IPS-18a (cell line): Measurements from ENCODE around the gene PDP2.

Experiments
- H3K27ac ChIP-seq: one replicate; pipeline ENCODE4 v1.5.1; 2013; ENCODE audit warnings: low read length
- H3K27me3 ChIP-seq: one replicate; pipeline ENCODE4 v1.6.1; 2013; ENCODE audit warnings: mild to moderate bottlenecking, low read length; ENCODE audit not compliant: control insufficient read depth, insufficient read depth
- H3K36me3 ChIP-seq: one replicate; pipeline ENCODE4 v1.6.1; 2013; ENCODE audit warnings: low read depth, low read length; ENCODE audit not compliant: control insufficient read depth
- H3K4me1 ChIP-seq: one replicate; pipeline ENCODE4 v1.6.1; 2013; ENCODE audit warnings: low read depth, low read length; ENCODE audit not compliant: control insufficient read depth
- H3K4me3 ChIP-seq: one replicate; pipeline ENCODE4 v1.5.1; 2013; ENCODE audit warnings: low read length
- H3K9ac ChIP-seq: one replicate; pipeline ENCODE4 v1.6.1; 2013; ENCODE audit warnings: mild to moderate bottlenecking, low read length, moderate library complexity
- H3K9me3 ChIP-seq: one replicate; pipeline ENCODE4 v1.6.1; 2013; ENCODE audit warnings: low read depth, low read length; ENCODE audit not compliant: control insufficient read depth

Gene PDP2

DNA sequence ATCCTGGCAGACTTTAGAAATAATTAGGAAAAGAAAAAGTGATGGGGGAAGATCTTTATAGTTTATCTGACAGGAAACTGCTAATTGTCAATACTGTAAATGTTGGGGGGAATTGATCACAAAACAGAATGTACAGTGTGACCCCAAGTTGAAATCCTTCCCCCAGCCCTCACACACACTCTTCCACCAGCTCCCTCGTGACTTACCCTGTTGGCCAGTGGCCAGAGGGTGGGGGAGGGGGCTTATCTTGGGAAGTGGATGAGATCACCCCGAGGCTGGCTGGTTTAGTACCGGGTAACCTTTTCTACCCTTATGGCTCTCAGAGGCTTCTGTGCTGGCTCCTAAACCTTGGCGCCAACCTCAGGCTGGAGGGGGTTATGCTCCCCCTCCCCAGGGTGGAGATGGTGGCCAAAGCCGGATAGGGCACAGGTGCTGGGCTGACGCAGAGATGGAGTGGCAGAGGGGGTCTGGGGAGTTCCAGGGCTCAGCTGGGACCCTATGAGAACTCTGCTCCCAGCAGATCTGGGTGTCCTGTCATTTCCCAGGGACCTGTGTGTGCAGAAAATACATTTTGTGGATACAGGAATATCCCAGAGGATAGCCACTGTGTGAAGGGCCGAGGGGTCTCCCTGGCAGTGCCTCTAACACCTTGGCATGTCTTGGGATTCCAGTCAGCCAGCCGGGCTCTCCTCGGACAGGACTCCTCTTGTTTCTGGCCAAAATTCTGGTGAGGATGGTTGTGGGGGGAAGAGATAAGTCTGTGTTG, 19.8 kb downstream of the PDP2 start:
- no peaks in the 10 kb centered on the region for H3K4me1 ChIP-seq
- no peaks in the 10 kb centered on the region for H3K9me3 ChIP-seq
- H3K9ac ChIP-seq: no peak overlapping the region
- H3K36me3 ChIP-seq: no peaks in the 10 kb centered on the region
- no peaks in the 10 kb centered on the region for H3K27me3 ChIP-seq
- no peak overlapping the region for H3K27ac ChIP-seq
- no peak overlapping the region for H3K4me3 ChIP-seq

DNA sequence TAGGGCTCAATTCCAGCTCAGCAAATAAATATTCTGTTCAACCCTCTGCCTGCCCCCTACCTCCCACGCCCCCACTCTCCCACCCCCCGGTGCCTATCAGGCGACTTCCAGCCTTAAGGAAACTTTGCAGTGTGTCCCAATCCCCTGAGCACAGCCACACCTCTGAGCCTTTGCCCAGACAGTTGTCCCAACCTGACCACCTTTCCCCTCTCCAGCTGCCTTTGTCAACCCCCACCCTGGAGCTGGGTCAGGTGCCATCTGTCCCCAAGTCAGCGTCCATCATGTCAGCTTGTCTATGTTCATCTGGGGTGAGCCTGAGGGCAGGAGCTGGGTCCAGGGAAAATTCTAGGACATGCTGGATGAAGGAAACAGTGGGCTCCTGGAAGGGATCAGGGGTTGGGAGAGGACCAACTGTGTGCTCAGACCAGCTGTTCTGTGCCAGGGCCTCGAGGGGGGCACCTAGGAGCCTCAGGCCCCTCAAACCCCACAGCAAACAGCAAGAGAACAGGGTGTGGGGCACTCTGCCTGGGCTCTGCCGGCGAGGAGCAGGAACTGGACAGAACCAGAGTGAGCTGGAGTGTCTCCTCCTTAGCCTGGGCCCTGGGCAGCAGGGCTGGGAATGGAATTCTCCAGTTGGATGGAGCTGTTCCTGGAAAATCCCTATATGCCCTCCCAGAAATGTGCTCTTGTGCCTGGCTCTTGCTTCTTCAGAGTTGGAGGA, 20.6 kb downstream of the PDP2 start:
- Histone ChIP-seq H3K9me3 (no peaks in the 10 kb centered on the region), H3K27me3 (no peaks in the 10 kb centered on the region), H3K9ac (no peak overlapping the region), H3K36me3 (no peaks in the 10 kb centered on the region), H3K4me1 (no peaks in the 10 kb centered on the region), H3K4me3 (no peak overlapping the region), H3K27ac (no peak overlapping the region)

DNA sequence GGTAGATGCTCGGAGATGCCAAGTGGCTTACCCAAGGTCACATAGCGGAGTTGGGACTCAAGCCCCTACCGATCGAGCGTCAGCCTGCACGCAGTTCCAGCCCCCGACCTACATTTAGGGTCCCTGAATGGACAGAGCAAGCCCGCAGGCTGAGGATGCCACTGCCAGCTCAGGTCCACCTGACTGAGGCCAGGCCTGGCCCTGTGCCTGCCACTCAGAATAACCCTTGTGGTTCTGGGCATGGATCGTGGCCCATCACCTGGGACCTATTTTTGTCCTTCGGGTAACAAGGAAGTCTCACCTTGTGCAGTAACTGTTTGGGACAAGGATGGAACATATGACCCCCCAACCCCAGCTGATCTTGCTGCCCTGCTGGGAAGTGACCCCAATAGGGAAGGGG, 21.3 kb downstream of the PDP2 start:
- Histone ChIP-seq H3K9me3 (no peaks in the 10 kb centered on the region), H3K27me3 (no peaks in the 10 kb centered on the region), H3K27ac (no peak overlapping the region), H3K36me3 (no peaks in the 10 kb centered on the region), H3K4me3 (no peak overlapping the region), H3K4me1 (no peaks in the 10 kb centered on the region), H3K9ac (no peak overlapping the region)

GRCh38 chr16:66902648-66903543, 22.6 kb downstream of the PDP2 start:
- no peaks in the 10 kb centered on the region for H3K9me3 ChIP-seq
- H3K4me3 ChIP-seq: no peak overlapping the region
- no peaks in the 10 kb centered on the region for H3K27me3 ChIP-seq
- H3K27ac ChIP-seq: no peak overlapping the region
- no peak overlapping the region for H3K9ac ChIP-seq
- no peaks in the 10 kb centered on the region for H3K4me1 ChIP-seq
- H3K36me3 ChIP-seq: no peaks in the 10 kb centered on the region

DNA sequence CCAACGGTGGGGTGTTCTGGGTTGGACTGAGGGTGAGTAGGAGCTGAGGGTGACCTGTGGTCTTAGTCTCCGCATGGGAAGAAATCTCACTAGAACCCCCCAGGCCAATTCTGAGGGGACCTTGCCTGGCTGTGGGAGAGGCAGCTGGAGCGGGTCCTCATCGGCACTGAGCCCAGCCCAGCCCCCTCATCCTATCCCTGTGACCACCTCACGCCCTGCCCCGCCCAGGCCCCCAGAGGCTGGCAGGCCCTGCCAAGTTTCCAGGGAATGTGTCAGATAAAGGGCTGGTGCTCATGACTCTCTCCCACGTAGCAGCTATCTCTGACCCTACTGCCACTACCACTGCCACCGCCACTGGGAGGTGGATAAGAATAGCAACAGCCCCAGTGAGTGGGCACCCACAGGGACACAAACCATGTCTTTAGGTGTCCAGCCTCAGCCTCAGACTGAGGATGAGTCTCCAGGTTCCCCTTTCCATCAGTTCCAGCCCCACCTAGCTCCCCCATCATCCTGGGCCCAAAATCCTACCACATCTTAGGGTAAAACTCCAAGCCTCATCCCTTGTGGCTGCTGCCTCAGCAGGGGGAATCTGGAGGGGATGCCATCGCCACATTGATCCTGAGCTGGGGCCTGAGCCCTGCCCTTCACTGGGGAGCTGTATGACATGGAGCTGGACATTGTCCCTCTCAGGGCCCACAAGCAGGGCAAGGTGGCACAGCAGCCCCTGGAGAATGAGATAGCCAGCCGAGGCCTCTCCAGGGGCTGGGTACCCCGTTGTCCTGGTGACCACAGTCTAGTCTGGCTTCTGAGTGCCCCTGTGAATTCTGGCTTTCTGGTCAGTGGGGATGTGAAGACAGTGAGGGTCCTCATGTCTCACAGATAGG, 23.5 kb downstream of the PDP2 start:
- Histone ChIP-seq H3K27me3 (no peaks in the 10 kb centered on the region), H3K27ac (no peak overlapping the region), H3K4me3 (no peak overlapping the region), H3K36me3 (no peaks in the 10 kb centered on the region), H3K9me3 (no peaks in the 10 kb centered on the region), H3K9ac (no peak overlapping the region), H3K4me1 (no peaks in the 10 kb centered on the region)

- Histone ChIP-seq H3K9ac (no peak overlapping the region), H3K27ac (no peak overlapping the region), H3K36me3 (no peaks in the 10 kb centered on the region), H3K27me3 (no peaks in the 10 kb centered on the region), H3K4me3 (no peak overlapping the region), H3K4me1 (no peaks in the 10 kb centered on the region), H3K9me3 (no peaks in the 10 kb centered on the region)
Observed at GRCh38 chr16:66904428-66904845, 24.1 kb downstream of the PDP2 start.

DNA sequence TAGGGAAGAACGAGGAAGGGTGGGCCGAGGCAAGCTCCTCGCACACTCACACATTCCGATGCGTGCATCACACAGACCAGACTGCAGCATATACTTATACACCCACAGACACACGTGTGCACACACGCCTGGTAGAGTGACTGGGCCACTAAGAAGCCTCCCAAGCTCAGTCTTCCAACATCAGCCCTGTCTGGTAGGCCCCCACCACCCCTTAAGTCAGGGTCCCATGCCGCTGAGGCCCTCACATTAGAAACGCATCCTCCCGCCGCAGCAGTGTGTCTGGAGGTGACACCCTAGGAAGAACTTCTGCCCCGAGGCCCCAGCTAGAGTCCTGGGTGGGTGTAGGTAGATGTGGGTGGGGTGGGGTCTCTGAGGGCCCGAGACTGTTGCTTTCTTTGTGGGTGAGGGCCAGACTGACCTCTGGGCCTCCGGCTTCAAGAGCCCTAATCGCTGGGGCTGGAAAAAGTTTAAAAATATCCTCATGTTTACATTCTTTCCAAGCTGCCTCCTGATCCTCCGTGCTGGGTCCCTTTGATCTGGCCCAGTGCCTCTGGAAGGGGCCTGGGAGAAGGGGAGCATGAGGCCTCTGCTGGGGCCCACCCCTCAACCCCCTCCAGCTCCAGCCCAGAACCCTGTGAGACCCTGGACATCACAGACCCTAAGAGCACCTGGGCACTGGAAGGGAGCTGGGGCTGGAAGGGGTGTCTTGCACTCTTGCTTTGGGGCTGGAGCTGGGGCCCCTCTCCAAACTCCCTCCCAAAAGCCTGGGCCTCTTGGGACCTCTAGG, 24.7 kb downstream of the PDP2 start:
- H3K9me3 ChIP-seq: no peaks in the 10 kb centered on the region
- H3K4me3 ChIP-seq: no peak overlapping the region
- H3K4me1 ChIP-seq: no peaks in the 10 kb centered on the region
- no peaks in the 10 kb centered on the region for H3K27me3 ChIP-seq
- H3K36me3 ChIP-seq: no peaks in the 10 kb centered on the region
- no peak overlapping the region for H3K27ac ChIP-seq
- no peak overlapping the region for H3K9ac ChIP-seq

DNA sequence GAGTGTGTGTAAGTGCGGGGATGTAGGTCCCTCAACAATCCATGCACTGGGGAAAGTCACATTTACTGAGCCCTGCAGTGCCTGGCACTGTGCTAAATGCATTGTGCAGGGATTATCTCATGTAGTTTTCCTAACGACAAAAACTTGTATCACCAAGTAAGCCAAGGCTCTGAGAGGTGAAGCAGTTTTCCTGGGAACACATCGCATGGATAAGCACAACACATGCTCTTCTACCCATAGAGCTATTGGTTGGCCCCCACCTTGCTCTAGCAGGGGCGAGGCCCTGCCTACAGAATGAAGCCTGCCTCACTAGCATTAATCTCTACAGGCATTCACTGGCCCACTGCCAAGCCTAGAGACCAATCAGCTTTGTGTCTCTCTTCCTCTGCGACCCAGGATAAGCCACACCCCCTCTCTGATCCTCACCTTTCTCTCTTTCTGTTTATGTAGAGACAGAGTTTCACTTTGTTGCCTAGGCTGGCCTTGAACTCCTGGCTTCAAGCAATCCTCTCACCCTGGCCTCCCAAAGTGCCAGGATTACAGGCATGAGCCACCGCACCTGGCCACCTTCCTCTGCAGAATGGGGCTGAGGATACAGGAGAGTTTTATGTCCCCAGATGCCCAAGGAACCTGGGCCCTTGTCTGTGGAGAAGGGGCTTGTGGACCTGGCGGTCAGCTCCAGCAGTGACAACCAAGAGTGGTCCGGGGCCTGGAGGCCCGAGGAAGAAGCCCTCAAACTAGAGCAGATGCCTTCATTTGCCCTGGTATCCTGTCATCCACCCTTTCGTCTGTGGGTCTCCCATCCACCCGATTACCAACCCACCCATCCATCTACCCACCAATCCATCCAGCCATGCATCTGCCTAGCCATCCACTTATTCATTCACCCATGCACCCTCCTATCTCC, 25.6 kb downstream of the PDP2 start:
- Histone ChIP-seq H3K27me3 (no peaks in the 10 kb centered on the region), H3K4me1 (no peaks in the 10 kb centered on the region), H3K9ac (no peak overlapping the region), H3K27ac (no peak overlapping the region), H3K9me3 (no peaks in the 10 kb centered on the region), H3K36me3 (no peaks in the 10 kb centered on the region), H3K4me3 (no peak overlapping the region)

- no peak overlapping the region for H3K9ac ChIP-seq
- H3K4me1 ChIP-seq: no peaks in the 10 kb centered on the region
- H3K9me3 ChIP-seq: no peaks in the 10 kb centered on the region
- H3K36me3 ChIP-seq: no peaks in the 10 kb centered on the region
- no peaks in the 10 kb centered on the region for H3K27me3 ChIP-seq
- H3K4me3 ChIP-seq: no peak overlapping the region
- no peak overlapping the region for H3K27ac ChIP-seq
Observed at GRCh38 chr16:66906916-66907836, 26.9 kb downstream of the PDP2 start.
